Measurements from ENCODE around the gene TIAM2. TPM values are rescaled to one million over a fixed set of nuclear protein-coding genes. Genes with fewer than 3 reads are reported as not detected.
"Not testable (repeated sequence)": the region's sequence is repeated elsewhere in the genome, so short reads cannot be mapped to it uniquely, and the experiment has no call there.

Gene TIAM2
- total RNA-seq, 2 experiments from 2014 or later, result 19.2 to 21.1 TPM

DNA sequence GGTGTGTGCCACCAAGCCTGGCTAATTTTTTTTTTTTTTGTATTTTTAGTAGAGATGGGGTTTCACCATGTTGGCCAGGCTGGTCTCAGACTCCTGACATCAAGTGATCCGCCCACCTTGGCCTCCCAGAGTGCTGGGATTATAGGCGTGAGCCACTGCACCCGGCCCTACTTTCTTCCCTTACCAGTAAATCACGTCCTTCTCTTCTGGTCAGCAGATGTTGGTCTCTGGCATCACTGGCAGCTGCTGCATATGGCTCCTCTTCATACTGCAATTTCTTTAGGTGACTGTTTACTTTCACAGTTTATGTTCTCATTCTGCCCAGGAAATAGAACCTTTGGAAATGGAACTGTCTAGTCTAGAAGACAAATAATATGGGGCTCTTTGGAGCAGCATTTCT is 235.9 kb downstream of the TIAM2 start:
- POLR2A ChIA-PET, CTCF ChIA-PET: not testable (repeated sequence)

DNA sequence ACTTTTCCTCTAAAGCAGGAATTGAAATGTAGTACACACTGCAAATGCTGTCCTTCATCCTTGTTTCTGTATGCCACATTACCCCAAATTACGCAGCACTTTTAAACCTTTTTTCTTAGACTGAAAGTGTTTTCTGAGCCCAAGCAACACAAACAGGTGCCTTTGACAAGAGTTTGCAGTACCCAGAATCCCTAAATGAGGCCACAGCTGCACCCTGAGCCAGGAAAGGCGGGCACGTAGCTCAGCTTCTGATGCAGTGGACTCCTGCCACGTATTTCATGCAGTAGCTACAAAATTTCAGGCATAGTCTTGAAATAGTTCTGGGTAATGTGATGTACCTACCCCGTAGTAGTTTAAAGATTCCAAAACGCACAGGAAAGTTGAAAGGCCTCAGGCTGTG is 237.7 kb downstream of the TIAM2 start:
- CTCF ChIA-PET, result interaction anchor here (0.6 kb wide), 1 partner anchor 246 kb away, joined by 3 read pairs; no protein-coding TSS in a partner anchor
- POLR2A ChIA-PET, result no interaction called here

DNA sequence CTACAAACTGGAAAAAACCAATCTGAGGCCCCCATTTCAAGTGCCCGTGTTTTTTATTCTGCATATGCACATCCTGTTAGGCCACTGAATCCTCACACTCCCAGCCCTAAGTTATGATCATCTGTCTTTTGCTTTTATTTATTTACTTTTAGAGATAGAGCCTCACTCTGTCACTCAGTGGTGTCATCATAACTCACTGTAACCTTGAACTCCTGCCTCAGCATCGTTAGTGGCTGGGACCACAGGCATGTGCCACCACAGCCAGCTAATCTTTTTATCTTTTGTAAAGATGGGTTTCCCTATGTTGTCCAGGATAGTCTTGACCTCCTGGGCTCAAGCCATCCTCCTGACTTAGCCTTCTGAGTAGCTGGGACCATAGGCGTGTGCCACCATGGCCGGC is 239.1 kb downstream of the TIAM2 start:
- ChIA-PET CTCF (no interaction called here), POLR2A (no interaction called here)

DNA sequence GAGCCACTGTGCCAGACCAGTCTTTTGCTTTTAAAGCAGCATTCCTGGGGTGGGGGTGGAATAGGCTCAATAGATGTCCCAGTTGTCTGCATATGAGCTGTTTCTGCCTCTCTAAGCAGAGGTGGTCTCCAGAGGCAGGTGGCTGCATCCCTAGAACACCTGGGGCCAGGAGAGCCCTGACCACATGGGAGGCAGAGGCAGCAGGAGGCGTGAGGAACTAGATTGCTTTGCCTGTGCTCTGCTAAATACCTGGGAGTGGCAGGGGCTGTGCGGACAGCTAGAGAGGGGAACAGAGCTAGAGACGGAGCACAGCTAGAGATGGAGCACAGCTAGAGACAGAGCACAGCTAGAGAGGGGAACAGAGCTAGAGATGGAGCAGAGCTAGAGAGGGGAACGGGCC is 239.6 kb downstream of the TIAM2 start:
- POLR2A ChIA-PET, result no interaction called here
- CTCF ChIA-PET, result no interaction called here

DNA sequence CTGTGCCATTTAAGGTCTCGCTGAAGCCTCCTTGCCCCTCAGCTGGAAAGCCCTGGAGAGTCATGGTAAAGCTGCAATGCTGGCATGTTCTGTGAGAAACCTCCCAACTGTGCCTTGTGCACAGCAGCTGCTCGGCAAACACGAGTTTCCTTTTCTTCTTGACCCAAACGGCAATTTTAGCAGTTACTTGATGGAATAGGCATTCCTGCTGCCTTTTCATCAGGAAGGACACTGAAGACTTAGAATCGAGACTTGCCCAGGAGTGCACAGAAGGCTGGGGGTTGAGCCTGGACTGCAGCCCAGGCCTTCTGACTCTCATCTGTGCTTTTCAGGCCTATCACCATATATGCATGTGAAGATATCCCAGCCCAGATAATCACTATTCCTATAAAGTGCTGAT is 240.0 kb downstream of the TIAM2 start:
- CTCF ChIA-PET, result no interaction called here
- POLR2A ChIA-PET, result no interaction called here

DNA sequence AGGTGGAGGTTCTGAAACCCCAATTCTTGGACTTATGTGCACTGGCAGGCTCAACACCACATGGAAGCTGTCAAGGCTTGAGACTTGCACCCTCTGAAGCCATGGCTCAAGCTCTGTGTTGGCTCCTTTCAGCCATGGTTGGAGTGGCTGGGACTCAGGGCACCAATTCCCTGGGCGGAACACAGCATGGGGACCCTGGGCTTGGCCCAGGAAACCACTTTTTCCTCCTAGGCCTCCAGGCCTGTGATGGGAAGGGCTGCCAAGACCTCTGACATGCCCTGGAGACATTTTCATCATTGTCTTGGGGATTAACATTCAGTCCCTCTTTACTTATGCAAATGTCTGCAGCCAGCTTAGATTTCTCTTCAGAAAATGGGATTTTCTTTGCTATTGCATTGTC is 242.5 kb downstream of the TIAM2 start:
- CTCF ChIA-PET, result no interaction called here
- POLR2A ChIA-PET, result no interaction called here

DNA sequence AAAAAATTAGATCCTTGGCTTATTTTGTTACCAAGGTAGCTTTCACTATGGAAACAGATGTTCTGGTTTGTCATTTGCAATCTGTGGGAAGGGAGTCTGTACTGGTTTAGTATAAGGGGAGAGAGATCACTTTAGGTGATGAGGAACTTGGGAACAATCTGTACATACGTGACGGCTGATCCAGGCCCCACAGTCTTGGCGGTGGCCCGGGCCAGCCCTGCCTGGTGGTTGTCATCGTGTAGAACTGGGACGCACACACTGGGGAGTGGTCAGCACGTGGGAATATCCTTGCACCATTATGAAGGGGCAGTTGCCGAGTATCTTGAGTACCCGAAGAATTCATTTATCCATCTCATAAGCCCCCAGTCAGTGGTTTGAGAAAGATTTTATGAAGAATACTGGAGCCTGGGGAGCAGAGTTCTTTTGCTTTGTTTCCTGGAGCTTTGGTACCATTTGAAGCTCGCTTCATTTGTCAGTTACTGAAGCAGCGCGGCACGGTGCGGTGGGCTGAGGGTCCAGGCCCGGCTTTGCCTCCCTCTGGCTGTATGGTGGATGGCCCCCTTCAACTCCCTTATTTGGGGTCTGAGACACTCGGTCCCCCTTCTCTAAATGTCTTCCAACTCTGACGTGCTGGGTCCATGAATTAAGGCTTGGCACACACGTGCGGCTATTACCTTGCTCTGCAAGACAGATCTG is 245.9 kb downstream of the TIAM2 start:
- CTCF ChIA-PET, result no interaction called here
- POLR2A ChIA-PET, result no interaction called here

DNA sequence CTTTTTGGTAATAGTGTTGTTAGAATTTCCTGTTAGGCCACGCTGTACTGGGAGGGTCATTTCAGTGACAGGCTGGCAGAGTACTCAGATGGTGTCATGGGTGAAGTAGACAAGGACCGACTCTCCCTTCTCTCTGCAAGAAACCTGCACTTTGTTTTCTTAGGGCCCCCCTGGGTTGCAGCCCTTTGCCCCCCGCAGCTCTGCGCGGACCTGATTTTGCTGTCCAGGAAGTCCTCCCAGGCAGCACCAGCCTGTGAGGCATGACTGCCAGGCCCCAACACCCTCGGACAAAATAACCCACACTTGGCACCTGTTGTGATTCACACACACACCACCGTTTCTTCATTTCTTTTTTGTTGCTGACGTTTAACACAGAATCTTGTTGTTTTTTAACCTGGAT is 246.9 kb downstream of the TIAM2 start:
- ChIA-PET POLR2A (interaction anchor here (0.7 kb wide), 1 partner anchor 52 kb away, joined by 3 read pairs; no protein-coding TSS in a partner anchor), CTCF (no interaction called here)

DNA sequence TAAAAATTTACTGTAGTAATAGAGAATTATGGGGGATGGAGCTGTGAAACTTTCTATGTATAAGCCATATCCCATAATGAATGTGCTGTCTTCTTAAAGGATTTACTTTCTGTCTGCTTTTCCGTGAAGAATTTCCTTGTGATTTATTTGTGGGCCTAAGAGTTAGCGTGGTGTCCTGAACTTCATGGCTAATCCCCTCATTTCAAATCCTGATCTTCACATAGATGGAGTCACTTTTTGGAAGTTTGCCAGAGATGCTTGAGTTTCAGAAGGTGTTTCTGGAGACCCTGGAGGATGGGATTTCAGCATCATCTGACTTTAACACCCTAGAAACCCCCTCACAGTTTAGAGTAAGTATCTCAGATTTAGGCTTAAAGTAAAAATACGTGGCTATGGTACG is 249.3 kb downstream of the TIAM2 start:
- ChIA-PET CTCF (no interaction called here), POLR2A (no interaction called here)

DNA sequence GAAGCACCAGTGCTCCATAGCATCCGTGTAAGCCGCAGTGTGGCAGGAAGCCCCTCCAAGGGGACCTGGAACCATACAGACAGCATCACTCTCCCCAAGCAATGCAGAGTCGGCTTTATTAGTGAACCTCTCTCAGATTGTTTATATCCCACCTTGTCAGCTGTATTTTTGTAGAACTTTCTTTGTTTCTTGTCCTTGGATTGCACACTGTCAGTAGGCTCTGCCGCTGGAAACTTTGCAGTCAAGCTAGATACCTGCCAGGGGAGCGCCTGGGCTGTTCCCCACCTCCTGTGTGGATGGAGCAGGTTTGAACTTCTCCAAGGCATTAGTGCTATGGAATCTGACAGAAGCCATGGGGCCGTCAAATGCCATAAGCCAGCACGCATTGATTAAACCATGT is 250.1 kb downstream of the TIAM2 start:
- CTCF ChIA-PET, result no interaction called here

DNA sequence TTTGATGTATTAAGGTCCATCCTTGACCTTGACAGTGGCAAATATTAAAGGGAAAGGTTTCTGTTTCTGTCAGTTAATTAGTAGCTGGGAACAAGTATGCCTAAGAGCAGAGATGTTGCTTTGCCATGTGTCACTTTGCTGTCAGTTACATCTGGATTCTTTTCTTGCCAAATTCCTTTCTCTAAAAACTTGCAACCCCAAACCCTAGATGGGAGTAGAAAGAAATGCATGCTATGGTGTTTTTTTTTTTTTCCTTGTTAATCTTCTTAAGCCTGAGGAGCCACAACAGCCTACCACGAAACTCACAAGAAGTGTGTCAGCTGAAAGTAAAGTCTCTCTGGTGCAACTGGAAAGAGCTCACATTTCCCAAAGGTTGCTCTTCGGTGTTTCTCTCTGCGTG is 250.7 kb downstream of the TIAM2 start:
- ChIA-PET POLR2A (no interaction called here), CTCF (interaction anchor here (0.7 kb wide), 1 partner anchor 360 kb away, joined by 3 read pairs; no protein-coding TSS in a partner anchor)

More for the DNA sequence above, 250.1 kb downstream of the TIAM2 start:
- POLR2A ChIA-PET, result no interaction called here

DNA sequence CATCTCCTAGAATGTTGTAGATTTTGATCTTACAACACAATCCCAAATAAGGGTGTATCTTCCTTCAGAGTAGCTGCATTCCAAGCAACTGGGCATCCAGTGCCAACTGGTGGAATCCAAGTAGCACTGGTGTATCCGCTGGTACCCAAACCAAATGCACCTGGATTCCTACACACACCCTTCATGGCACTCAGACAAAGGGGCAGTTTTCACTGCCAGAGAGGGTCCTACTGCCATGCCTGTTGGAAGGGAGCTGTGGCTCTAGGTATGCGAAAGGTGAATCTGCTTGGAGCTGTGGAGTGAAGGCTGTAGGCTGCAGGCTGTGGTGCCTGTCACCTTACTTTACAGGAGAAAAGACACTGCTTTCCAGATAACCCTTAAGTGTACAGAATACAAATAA is 251.7 kb downstream of the TIAM2 start:
- ChIA-PET POLR2A (no interaction called here), CTCF (no interaction called here)

DNA sequence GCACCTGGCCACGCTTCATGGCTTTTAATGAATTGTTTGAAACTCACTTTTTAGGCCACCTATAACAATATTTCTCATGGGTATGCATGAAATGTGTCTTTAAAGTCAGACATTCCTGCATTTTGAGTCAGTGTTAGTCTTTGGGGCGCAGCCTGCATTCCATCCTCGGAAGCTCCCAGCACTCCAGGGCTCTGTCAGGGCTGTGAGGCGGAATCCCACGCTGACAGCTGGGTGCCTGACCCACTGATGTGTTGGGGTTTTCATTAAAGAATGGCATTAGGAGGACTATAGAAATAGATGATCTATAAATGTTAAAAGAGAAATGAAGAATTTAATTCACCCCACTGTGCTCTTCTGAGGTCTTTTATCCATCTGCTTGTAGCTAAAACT is 252.5 kb downstream of the TIAM2 start:
- ChIA-PET CTCF (interaction anchor here (0.6 to 1.6 kb wide), 5 partner anchors 11 to 318 kb away, joined by 4 to 6 read pairs (median 5); no protein-coding TSS in a partner anchor), POLR2A (no interaction called here)

DNA sequence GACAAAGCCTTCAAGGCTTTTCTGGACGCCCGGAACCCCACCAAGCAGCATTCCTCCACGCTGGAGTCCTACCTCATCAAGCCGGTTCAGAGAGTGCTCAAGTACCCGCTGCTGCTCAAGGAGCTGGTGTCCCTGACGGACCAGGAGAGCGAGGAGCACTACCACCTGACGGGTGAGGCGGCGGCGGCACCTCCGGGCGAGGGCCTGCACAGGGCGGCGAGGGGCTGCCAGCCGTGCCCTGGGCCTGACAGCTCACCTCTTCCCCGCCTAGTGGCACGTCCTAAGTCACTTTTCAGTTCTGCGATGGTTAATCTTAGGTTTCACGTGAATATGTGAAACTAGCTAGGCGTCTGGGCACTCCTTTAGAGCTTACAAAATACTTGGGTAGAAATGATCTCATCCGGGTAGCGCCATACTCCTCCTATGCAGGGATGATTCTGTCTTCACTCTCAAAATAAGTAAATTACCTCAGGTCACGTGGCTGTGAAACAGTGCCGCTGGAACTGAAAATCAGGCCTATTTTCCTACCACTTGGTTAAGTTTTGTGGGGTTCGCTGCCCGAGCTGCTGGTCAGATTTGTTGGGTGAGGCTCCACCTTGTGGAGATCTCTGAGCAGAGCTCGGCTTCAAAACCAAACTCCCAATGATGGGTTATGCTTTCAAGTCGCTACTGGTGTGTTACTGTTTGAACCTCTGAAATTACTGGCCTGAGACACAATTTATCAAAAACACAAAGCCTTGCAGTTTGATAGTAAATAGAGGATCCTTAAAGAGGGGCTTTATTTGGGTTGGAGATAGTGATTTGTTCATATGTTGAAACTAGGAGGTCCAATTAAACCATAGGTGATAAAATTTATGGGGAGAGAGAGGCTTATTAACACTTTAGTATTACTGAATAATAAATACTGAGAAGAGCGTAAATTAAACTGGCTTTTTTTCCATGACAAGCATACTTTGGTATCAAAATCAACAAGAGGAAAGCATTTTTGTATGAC is 253.2 kb downstream of the TIAM2 start:
- ChIA-PET CTCF (interaction anchor here (0.9 to 1.6 kb wide), 5 partner anchors 10 to 319 kb away, joined by 4 to 6 read pairs (median 5); no protein-coding TSS in a partner anchor), POLR2A (no interaction called here)

DNA sequence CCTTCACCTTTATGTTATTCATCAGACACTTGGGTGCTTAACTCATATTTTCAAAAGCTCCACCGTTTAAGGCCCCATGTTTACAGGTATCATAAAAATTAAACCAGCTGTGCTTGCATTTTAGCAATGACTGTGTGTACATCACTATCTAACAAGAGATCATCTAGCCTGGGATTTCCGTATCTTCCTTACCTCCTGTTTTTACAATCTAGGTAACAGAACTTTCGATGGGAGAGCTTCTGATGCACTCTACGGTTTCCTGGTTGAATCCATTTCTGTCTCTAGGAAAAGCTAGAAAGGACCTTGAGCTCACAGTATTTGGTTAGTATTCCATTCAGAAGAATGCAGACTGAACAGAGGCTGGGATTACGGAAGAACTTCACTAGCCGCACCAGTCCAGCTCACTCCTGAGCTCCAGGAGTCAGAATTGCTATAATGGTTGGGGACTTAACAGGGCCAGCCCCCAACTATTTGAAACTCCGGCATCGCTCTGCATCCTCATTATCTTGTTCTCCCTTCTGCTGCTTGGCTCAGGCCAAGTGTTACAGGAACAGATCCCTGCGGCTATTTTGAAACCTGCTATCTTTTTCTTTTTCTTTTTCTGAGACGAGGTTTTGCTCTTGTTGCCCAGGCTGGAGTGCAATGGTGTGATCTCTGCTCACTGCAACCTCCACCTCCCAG is 255.7 kb downstream of the TIAM2 start:
- ChIA-PET POLR2A (no interaction called here), CTCF (interaction anchor here (1.2 kb wide), 1 partner anchor 16 kb away, joined by 4 read pairs; no protein-coding TSS in a partner anchor)

DNA sequence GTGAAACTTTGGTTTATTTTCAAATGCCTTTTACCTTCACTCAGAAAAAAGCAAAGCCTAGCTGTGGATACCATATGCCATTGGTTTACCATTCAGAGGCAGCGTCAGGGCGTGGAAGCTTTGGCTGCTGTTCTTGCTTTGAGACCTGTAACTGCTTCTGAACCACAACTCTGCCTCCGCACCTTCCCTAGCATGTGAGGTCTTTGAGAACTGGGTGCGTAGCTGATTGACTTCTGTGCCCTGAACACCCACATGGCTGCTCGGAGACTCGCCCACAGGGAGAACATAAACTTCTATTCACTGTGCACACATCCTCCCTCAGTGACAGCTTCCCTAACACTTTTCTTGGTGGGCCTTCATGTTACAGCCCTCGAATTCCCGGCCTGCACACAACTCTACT is 257.5 kb downstream of the TIAM2 start:
- CTCF ChIA-PET, result no interaction called here
- POLR2A ChIA-PET, result interaction anchor here (0.6 kb wide), 1 partner anchor 471 kb away, joined by 3 read pairs; no protein-coding TSS in a partner anchor

DNA sequence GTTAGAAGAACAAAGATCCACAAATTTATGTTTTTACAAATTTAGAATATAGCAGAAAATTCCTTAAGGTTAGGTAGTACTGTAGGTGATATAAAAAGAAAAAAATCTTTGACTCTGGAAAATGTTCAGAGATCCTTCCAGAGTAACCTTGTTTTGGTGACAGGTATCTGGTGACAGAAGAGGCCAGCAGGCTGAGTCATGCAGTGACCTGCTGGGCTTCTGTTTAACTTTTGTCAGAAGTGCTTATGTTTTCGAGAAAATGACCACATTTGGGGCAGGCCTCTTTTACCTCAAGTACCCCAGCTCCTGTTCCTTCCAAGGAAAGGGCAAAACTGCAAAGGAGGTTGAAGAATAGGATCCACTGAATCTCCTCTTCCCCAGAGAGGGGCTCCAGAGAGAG is 258.2 kb downstream of the TIAM2 start:
- POLR2A ChIA-PET, result no interaction called here
- CTCF ChIA-PET, result no interaction called here

DNA sequence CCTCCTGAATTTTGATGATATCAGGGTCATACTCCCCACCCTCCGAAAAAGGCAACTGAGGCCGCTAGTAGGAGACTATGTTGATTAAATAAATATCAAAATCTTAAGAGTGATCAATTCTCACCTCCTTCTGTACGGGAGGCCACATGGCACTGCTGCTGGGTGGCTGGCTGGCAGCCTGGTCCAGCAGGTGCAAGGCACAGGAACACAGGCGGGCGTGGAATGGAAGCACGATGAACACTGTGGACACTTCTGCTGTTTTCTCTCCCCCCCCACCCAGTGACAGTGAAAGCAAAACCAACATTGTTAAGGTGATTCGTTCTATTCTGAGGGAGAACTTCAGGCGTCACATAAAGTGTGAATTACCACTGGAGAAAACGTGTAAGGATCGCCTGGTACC is 259.0 kb downstream of the TIAM2 start:
- POLR2A ChIA-PET, result no interaction called here
- CTCF ChIA-PET, result no interaction called here

DNA sequence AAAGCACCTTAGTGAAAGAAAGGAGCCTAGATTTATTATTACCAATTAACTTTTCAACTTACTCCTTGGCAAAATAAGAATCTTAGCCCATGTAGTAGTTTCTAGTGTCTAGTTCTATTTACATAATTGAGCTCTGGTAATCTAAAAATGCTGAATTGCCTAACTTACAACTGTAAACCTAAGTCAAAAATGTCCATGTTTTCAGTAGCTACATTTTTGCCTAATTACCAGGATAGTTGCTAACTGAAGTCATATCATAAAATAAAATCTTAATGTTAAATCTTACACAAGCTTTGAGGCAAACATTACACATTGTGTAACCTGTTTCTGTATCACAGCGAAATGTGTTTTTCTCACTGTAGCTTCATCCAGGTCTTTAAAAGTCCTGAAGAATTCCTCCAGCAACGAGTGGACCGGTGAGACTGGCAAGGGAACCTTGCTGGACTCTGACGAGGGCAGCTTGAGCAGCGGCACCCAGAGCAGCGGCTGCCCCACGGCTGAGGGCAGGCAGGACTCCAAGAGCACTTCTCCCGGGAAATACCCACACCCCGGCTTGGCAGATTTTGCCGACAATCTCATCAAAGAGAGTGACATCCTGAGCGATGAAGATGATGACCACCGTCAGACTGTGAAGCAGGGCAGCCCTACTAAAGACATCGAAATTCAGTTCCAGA is 261.1 kb downstream of the TIAM2 start:
- POLR2A ChIA-PET, result no interaction called here
- CTCF ChIA-PET, result no interaction called here

DNA sequence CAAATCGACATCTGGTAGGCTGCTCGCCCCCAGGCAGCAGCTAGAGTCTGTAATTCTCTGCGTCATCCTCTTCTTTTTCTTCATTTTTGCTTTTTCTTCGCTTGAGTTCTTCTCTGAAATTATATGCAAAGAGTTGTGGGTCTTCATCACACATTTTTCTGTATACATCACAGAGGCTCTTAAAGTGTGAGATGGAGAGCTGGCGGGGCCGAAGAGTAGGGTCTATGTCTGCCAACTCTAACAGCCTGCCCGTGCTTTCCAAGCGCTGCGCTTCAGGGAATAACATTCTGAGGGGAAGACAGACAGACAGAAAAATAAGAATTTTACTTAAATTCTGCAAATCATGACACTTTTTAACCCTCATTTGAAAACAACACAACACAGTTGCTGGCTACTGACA is 262.7 kb downstream of the TIAM2 start:
- CTCF ChIA-PET, result interaction anchor here (1.6 kb wide), 1 partner anchor 10 kb away, joined by 5 read pairs; no protein-coding TSS in a partner anchor
- POLR2A ChIA-PET, result no interaction called here
